ENCODE results near the gene TOMM70.

DNA sequence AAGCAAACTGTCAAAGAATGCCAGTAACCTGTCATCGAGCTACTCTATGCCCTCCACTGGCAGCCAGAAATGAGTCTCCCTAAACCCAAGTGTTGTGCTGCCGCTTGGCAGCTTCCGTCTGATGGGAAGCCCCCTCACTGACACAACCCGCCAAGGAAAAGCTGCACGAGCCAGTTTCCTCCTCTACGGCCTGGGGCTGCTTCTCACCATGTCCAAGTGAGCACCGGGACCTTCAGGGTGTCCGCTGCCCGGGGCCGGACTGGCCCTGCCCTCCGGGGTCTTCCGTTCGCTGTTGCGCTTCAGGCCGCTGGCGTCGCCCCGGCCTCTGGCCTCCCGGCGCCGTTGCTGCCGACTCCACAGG lies 490 bp downstream of the TOMM70 start:
- TF ChIP-seq, protein P1, sequence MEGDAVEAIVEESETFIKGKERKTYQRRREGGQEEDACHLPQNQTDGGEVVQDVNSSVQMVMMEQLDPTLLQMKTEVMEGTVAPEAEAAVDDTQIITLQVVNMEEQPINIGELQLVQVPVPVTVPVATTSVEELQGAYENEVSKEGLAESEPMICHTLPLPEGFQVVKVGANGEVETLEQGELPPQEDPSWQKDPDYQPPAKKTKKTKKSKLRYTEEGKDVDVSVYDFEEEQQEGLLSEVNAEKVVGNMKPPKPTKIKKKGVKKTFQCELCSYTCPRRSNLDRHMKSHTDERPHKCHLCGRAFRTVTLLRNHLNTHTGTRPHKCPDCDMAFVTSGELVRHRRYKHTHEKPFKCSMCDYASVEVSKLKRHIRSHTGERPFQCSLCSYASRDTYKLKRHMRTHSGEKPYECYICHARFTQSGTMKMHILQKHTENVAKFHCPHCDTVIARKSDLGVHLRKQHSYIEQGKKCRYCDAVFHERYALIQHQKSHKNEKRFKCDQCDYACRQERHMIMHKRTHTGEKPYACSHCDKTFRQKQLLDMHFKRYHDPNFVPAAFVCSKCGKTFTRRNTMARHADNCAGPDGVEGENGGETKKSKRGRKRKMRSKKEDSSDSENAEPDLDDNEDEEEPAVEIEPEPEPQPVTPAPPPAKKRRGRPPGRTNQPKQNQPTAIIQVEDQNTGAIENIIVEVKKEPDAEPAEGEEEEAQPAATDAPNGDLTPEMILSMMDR (IDR thresholded peaks at IDR 0.05), result no peak
- no peak for TF ChIP-seq POLR2A (IDR thresholded peaks at IDR 0.05)
